Chondrocyte (in vitro differentiated cells): ENCODE measurements around the gene SH3PXD2A. TPM values are rescaled to one million over a fixed set of nuclear protein-coding genes. Genes with fewer than 3 reads are reported as not detected.

Experiments
- DNase-seq: peaks from one replicate; pipeline ENCODE4 v3.0.0; 2021; ENCODE audit warnings: mixed read lengths, low spot score
- H3K27ac Mint-ChIP-seq: one replicate; pipeline ENCODE4 v1.8.0; 2021; ENCODE audit warnings: mild to moderate bottlenecking, moderate library complexity, mixed read lengths; ENCODE audit not compliant: unreplicated experiment
- H3K27me3 Mint-ChIP-seq: 2 replicates; pipeline ENCODE4 v1.8.0; 2021; ENCODE audit warnings: low read depth, mixed read lengths
- H3K36me3 Mint-ChIP-seq: 2 replicates; pipeline ENCODE4 v1.8.0; 2021; ENCODE audit warnings: low read depth, mixed read lengths
- H3K4me1 Mint-ChIP-seq: 2 replicates; pipeline ENCODE4 v1.8.0; 2021; ENCODE audit warnings: low read depth, mild to moderate bottlenecking, mixed read lengths
- H3K4me3 Mint-ChIP-seq: one replicate; pipeline ENCODE4 v1.8.0; 2021; ENCODE audit warnings: mild to moderate bottlenecking, moderate library complexity, mixed read lengths; ENCODE audit not compliant: unreplicated experiment
- H3K9me3 Mint-ChIP-seq: 2 replicates; pipeline ENCODE4 v1.8.0; 2021; ENCODE audit warnings: low read depth, mixed read lengths
- CTCF ChIP-seq: fragments of 200-600 bp; sonication (generic); IDR thresholded peaks from 2 replicates; pipeline ENCODE4 v1.5.0; 2021; ENCODE audit warnings: antibody characterized with exemption, mild to moderate bottlenecking, moderate library complexity
- total RNA-seq: library from RNA; stranded (reverse); gene quantifications from 3 replicates; pipeline ENCODE4 v1.2.1, GENCODE V29; 2021

Gene SH3PXD2A
- total RNA-seq, 1 donor from 2014 or later = 46.0 TPM

GRCh38 chr10:103834436-103835095 lies 20.8 kb downstream of the SH3PXD2A start:
- no peak for TF ChIP-seq CTCF
- no peak overlapping the region for H3K27ac Mint-ChIP-seq
- H3K27me3 Mint-ChIP-seq = no peaks in the 10 kb centered on the region
- H3K4me3 Mint-ChIP-seq = no peak overlapping the region
- DNase-seq = no peak
- H3K9me3 Mint-ChIP-seq = no peaks in the 10 kb centered on the region
- H3K4me1 Mint-ChIP-seq = peaks cover 7% of the 10 kb centered on the region
- no peaks in the 10 kb centered on the region for H3K36me3 Mint-ChIP-seq

- peaks cover 12% of the 10 kb centered on the region for H3K4me1 Mint-ChIP-seq
- no peak overlapping the region for H3K4me3 Mint-ChIP-seq
- no peak for DNase-seq
- no peak for TF ChIP-seq CTCF
- H3K36me3 Mint-ChIP-seq = no peaks in the 10 kb centered on the region
- no peaks in the 10 kb centered on the region for H3K27me3 Mint-ChIP-seq
- H3K27ac Mint-ChIP-seq = no peak overlapping the region
- no peaks in the 10 kb centered on the region for H3K9me3 Mint-ChIP-seq
Observed at GRCh38 chr10:103833731-103834365, 21.5 kb downstream of the SH3PXD2A start.

- no peak overlapping the region for H3K4me3 Mint-ChIP-seq
- H3K4me1 Mint-ChIP-seq = peaks cover 16% of the 10 kb centered on the region
- H3K27me3 Mint-ChIP-seq = no peaks in the 10 kb centered on the region
- H3K27ac Mint-ChIP-seq = no peak overlapping the region
- H3K9me3 Mint-ChIP-seq = no peaks in the 10 kb centered on the region
- DNase-seq = no peak
- no peaks in the 10 kb centered on the region for H3K36me3 Mint-ChIP-seq
- no peak for TF ChIP-seq CTCF
Observed at GRCh38 chr10:103832806-103833205, 22.6 kb downstream of the SH3PXD2A start.

- Mint-ChIP-seq H3K27ac (no peak overlapping the region), H3K4me1 (peaks cover 16% of the 10 kb centered on the region), H3K36me3 (no peaks in the 10 kb centered on the region), H3K9me3 (no peaks in the 10 kb centered on the region), H3K27me3 (no peaks in the 10 kb centered on the region), H3K4me3 (no peak overlapping the region)
- TF ChIP-seq CTCF = no peak
- DNase-seq = no peak
Observed at GRCh38 chr10:103829838-103830465, 25.4 kb downstream of the SH3PXD2A start.

GRCh38 chr10:103829278-103829677 lies 26.1 kb downstream of the SH3PXD2A start:
- H3K4me1 Mint-ChIP-seq = peaks cover 21% of the 10 kb centered on the region
- no peaks in the 10 kb centered on the region for H3K36me3 Mint-ChIP-seq
- no peak overlapping the region for H3K27ac Mint-ChIP-seq
- no peak for TF ChIP-seq CTCF
- H3K4me3 Mint-ChIP-seq = no peak overlapping the region
- H3K27me3 Mint-ChIP-seq = no peaks in the 10 kb centered on the region
- DNase-seq = no peak
- no peaks in the 10 kb centered on the region for H3K9me3 Mint-ChIP-seq
